ENCODE results near the gene ENTPD8.

The ENTPD8 gene

GRCh38 chr9:137431416-137431931 is 9.7 kb downstream of the ENTPD8 start:
- DNase-seq (ENCODE audit: low spot score) = no peak

DNA sequence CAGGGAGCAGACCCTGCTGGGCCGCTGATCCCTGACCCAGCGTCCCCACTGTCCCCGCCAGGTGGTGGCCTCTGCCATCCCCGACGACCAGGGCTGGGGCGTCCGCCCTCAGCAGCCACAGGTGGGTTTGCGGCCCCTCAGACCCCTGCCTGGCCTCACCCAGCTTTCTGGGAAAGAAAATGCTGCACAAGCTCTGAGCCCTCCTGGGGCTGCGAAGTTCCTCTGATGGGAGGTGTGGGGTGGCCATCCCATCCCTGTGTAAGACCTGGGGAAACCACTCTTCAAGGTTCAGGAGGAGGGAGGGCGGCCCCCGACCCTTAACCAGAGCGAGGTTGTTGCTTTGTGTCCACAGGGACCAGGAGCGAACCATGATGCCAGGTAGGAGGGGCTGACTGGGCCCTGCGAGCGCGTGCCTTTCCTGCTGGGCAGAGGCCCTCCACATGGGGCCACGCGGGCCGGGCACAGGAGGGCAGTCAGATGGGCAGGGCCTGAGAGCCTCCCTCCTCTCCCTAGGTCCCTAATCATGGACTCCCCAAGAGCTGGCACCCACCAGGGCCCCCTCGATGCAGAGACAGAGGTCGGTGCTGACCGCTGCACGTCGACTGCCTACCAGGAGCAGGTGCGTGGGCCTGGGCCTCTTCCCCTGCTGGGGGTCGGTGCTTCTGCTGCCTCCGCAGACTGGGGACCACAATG is 10.3 kb downstream of the ENTPD8 start:
- DNase-seq (ENCODE audit: low spot score) = no peak

GRCh38 chr9:137429974-137430722 is 11.0 kb downstream of the ENTPD8 start:
- DNase-seq (ENCODE audit: low spot score) = peak; percentile 74

DNA sequence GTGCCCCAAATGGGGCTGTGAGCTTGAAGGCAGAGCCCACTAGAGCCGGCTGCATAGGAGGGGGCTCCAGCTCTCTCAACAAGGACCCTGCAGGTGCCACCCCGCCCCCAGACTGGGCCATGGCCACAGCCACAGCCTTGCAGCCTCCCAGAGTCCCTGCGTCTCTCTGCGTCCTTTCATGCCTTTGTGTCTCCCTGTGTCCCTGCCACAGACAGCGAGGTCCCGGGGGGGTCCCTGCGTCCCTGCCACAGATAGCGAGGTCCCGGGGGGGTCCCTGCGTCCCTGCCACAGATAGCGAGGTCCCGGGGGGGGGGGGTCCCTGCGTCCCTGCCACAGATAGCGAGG is 11.6 kb downstream of the ENTPD8 start:
- DNase-seq (ENCODE audit: low spot score) = no peak

- DNase-seq (ENCODE audit: low spot score) = no peak
These were observed 12.2 kb downstream of the ENTPD8 start for GRCh38 chr9:137428841-137429545.

DNA sequence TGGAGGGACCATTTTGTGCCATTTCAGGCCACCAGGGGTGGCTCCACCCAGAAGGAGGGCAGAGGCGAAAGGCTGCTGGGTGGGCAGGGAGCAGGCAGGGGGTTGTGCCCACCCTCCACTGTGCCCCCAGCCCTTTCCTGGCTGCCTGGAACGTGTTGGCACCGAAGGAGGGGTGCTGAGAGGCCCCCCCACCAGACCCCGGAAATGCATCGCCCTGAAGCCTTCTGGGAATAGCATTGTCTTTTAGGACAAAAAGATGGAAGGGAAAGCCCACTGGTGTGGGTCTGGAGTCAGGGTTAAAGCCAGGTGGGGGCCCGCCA is 12.9 kb downstream of the ENTPD8 start:
- no peak for DNase-seq (ENCODE audit: low spot score)

GRCh38 chr9:137427454-137428310 is 13.5 kb downstream of the ENTPD8 start:
- no peak for DNase-seq (ENCODE audit: low spot score)

GRCh38 chr9:137426018-137426681 is 15.0 kb downstream of the ENTPD8 start:
- no peak for DNase-seq (ENCODE audit: low spot score)

- DNase-seq (ENCODE audit: low spot score) = peak; percentile 78
These were observed 17.5 kb downstream of the ENTPD8 start for GRCh38 chr9:137423514-137424291.

- peak; percentile 94 for DNase-seq (ENCODE audit: low spot score)
These were observed 18.3 kb downstream of the ENTPD8 start, which contains the start of the genes EXD3 and NOXA1 for GRCh38 chr9:137422604-137423513. Gene EXD3 (minus strand): TSS chr9:137423162. CDS start chr9:137395357, 27,805 bp downstream. Gene NOXA1 (plus strand): TSS chr9:137423393. CDS start chr9:137423530, 137 bp downstream.

DNA sequence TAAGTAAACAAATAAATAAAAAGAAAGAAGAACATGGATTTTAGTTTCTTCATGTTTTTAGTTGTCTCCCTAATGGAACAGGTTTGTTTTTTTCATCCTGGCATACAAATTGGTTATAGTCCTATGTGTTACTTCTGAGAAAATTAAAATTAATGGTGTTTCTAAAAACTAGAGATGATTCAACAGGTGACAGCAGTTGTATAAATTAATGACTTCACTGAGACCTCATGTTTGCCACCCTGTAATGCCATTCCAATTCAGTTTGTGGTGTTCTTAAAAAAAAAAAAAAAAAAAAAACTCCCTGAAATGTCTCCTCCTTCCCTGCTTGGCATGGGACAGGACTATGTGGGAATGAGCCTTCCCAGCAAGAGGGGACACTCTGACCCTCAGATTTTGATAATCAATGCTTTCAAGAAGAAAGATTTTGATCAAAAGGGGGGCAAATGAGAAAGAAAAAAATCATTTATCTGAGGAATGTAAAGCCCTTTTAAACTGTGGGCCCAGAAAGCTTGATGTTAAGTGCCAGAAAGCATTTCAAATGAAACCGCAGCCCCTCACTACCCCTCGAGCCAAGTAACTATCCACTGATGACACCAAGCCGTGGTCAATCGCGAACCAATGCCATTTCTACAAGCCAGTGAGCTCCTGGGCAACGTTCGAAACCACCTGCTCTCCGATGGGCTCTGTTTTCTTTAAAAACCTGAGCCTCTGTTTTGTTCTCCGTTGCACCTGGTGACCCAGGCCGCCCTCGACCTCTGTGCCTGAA is 19.1 kb downstream of the ENTPD8 start:
- DNase-seq (ENCODE audit: low spot score) = no peak

DNA sequence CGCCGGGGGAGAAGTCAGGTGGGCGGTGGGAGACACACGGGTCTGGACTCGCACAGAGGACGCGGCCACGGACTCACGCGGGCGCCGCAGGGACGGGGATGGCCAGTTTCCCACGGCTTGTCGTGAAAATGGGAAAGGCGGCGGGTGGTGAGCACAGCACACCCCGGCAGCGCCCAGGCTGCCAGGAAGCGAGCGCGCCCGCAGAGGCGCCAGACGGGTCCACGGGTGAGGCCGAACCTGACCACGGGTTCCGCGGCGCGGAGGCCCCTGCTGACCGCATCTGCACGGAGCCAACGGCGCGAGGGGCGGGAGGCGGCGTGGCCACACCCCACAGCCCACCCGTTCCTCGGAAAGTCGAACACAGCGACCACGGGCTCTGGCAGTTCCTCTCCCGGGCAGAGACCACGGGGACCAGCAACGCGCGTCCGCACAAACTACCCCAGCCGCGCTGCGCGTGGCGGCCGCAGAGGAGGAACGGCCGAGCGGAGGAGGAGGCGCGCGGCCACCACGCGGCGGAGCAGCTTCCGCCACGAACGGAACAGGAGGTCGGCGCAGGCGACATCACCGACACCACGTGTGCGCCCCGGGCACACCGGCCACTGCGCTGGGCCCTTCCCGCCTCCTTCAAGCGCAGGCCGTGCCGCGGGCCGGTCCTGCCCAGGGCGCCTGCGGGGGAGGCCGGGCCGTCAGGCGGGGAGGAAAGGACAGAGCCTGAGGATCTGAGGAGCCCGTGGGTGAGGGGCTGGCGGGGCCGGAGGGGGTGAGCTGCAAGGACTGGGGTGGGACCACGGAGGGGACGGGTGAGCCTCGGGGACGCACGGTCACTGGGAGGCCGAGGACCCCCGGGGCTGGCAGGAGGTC is 23.8 kb downstream of the ENTPD8 start:
- DNase-seq (ENCODE audit: low spot score) = no peak

GRCh38 chr9:137416563-137417151 is 24.5 kb downstream of the ENTPD8 start:
- DNase-seq (ENCODE audit: low spot score) = no peak

DNA sequence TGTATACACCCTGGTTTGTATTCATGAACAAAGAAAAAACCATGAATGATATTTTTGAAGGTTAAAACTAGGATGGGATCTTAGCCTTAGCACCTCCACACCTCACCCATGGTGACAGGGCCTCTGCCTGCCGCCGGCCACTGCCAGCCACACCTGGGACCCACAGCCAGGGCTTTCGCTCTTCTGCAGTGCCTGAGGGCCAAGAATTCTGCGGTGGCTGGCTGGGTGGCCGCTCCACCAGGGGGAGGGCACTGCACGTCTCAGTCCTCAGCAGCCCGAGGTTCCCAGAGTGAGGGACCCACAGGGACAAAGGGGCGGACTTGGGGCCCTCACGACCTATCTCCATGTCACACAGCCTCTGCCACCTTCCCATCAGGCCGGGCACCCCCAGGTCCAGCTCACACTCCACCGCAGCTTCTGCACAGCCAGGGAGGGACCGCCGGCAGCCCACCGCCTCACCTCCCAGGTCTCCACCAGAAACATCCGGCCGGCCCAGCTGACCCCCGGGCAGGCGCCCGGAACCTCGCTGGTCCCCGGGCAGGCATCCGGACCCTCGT is 25.1 kb downstream of the ENTPD8 start:
- DNase-seq (ENCODE audit: low spot score) = no peak

- DNase-seq (ENCODE audit: low spot score) = no peak
These were observed 25.7 kb downstream of the ENTPD8 start for GRCh38 chr9:137415451-137415850.

GRCh38 chr9:137412431-137412830 is 28.7 kb downstream of the ENTPD8 start:
- no peak for DNase-seq (ENCODE audit: low spot score)

Measured in LoVo (cell line).